Mucosa of descending colon (tissue), 3 donors: ENCODE data around the gene GLG1. TPM values are rescaled to one million over a fixed set of nuclear protein-coding genes. Genes with fewer than 3 reads are reported as not detected.
"Not testable (repeated sequence)": the region's sequence is repeated elsewhere in the genome, so short reads cannot be mapped to it uniquely, and the experiment has no call there.

Experiments
- ATAC-seq: fragments of 200-7000 bp; cut with Tn5 transposase; one replicate; pipeline ENCODE4 v1.9.1; 2020; ENCODE audit warnings: mild to moderate bottlenecking, moderate library complexity
- DNase-seq, 3 donors: peaks; one replicate each; pipeline ENCODE4 v3.0.0-alpha.2; 2020
- H3K36me3 ChIP-seq: fragments of 200-600 bp; one replicate; pipeline ENCODE4 v1.8.0; 2021; ENCODE audit warnings: low read depth, mild to moderate bottlenecking
- H3K4me1 ChIP-seq: fragments of 200-600 bp; one replicate; pipeline ENCODE4 v1.8.0; 2021; ENCODE audit warnings: low read depth, mild to moderate bottlenecking
- H3K4me3 ChIP-seq: fragments of 200-600 bp; one replicate; pipeline ENCODE4 v1.8.0; 2021; ENCODE audit warnings: mild to moderate bottlenecking
- H3K9me3 ChIP-seq: fragments of 200-600 bp; one replicate; pipeline ENCODE4 v1.8.0; 2021; ENCODE audit warnings: mild to moderate bottlenecking
- intact Hi-C, 2 donors: fragments of 100-400 bp; cut with DNase I in 1 of 2; cut with micrococcal nuclease in 1 of 2; formaldehyde crosslinking; loops; one replicate each; pipeline versions ENCODE4 v1.11.0 to v1.11.1; 2022; cut with DNase I, micrococcal nuclease
- total RNA-seq, 3 donors: library from RNA; stranded (reverse); fragmentation: NEBNext Ultra II Directional in 2 of 3; extraction: Animal tissue kit (Norgen Biotek cat#: 25700) in 2 of 3; gene quantifications; one replicate each; pipeline versions ENCODE4 v1.2.1 to v1.2.4, GENCODE V29; 2021 to 2023
- TF ChIP-seq, protein P1 (sequence below): fragments of 200-600 bp; IDR thresholded peaks from one replicate; pipeline ENCODE4 v1.8.0; 2022; ENCODE audit warnings: antibody characterized with exemption, mild to moderate bottlenecking
- donor health status: DM: no; HTN: no; CAD: no; lungs with moderate emphysema.
- donor health status: DM: no; HTN: no; CAD: no.
- donor health status: DM: no; HTN: yes; CAD: no.

GLG1 gene
- total RNA-seq, 3 donors from 2014 or later: 91.3 to 122 (median 99.7) TPM

DNA sequence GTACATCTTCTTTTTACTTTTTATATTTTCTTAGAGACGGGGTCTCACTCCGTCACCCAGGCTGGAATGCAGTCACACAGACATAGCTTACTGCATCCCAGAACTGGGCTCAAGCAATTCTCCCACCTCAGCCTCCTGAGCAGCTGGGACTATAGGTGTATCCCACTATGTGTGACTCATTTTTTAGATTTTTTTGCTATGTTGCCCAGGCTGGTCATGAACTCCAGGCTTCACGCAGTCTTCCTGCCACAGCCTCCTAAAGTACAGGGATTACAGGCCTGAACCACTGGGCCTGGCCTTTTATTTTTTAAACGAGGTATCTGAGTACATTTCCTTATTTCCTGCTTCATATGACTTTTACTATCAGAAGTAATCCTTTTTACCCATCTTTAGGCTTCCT, 48.0 kb downstream of the GLG1 start:
- Histone ChIP-seq H3K4me3 (no peak overlapping the region), H3K36me3 (no peaks in the 10 kb centered on the region), H3K4me1 (peaks cover 2% of the 10 kb centered on the region), H3K9me3 (no peaks in the 10 kb centered on the region)
- ATAC-seq (peak; percentile 24), DNase-seq (no peak)
- intact Hi-C loops: no loop called here
- TF ChIP-seq, protein P1, sequence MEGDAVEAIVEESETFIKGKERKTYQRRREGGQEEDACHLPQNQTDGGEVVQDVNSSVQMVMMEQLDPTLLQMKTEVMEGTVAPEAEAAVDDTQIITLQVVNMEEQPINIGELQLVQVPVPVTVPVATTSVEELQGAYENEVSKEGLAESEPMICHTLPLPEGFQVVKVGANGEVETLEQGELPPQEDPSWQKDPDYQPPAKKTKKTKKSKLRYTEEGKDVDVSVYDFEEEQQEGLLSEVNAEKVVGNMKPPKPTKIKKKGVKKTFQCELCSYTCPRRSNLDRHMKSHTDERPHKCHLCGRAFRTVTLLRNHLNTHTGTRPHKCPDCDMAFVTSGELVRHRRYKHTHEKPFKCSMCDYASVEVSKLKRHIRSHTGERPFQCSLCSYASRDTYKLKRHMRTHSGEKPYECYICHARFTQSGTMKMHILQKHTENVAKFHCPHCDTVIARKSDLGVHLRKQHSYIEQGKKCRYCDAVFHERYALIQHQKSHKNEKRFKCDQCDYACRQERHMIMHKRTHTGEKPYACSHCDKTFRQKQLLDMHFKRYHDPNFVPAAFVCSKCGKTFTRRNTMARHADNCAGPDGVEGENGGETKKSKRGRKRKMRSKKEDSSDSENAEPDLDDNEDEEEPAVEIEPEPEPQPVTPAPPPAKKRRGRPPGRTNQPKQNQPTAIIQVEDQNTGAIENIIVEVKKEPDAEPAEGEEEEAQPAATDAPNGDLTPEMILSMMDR: no peak

DNA sequence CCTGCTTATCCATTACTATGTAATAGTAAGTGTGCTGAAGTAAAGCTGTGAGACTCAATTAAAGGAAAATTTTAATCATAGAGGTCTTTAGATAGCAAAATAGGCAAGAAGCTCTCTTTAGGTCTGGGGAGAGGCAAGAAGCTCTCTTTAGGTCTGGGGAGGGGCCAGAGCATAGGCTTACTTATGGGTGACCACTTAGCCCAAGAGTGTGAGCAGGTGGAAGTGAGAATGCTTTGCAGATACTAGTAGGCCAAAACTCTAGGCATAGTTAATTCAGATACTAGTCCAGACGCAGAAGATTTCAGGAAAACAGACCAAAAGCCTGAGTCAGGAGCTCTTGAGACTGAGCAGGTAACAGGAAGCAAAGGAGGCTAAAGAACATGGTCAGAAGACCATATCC, 49.6 kb downstream of the GLG1 start:
- intact Hi-C loops: no loop called here
- Histone ChIP-seq H3K9me3 (no peaks in the 10 kb centered on the region), H3K36me3 (no peaks in the 10 kb centered on the region), H3K4me3 (no peak overlapping the region), H3K4me1 (peaks cover 2% of the 10 kb centered on the region)
- DNase-seq (no peak), ATAC-seq (peak; percentile 25)
- TF ChIP-seq, protein P1: no peak

DNA sequence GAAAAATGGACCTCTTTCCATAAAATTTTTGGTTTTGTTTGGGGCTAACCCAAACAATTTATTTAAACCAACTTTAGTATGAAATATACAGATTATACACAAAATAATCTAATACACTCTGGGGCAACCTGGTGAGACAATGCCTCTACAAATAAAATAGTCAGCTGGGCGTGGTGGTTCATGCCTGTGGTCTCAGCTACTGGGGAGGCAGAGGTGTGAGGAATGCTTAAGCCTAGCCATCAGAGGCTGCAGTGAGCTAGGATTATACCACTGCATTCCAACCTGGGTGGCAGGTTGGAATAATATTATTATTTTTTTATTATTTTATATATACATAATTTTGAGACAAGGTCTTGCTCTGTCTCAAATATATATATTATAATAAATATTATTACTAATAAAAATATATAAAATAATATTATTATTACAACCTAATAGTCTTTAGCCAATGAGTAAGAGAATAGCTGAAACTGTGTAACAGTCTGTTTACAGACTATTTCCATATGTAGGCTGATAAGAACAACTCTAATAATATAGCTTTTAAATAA, 50.5 kb downstream of the GLG1 start:
- peaks cover 2% of the 10 kb centered on the region for H3K4me1 ChIP-seq
- no peak overlapping the region for H3K4me3 ChIP-seq
- no peak for DNase-seq
- ATAC-seq: no peak
- no peaks in the 10 kb centered on the region for H3K9me3 ChIP-seq
- TF ChIP-seq, protein P1: no peak
- no peaks in the 10 kb centered on the region for H3K36me3 ChIP-seq
- intact Hi-C loops: no loop called here

DNA sequence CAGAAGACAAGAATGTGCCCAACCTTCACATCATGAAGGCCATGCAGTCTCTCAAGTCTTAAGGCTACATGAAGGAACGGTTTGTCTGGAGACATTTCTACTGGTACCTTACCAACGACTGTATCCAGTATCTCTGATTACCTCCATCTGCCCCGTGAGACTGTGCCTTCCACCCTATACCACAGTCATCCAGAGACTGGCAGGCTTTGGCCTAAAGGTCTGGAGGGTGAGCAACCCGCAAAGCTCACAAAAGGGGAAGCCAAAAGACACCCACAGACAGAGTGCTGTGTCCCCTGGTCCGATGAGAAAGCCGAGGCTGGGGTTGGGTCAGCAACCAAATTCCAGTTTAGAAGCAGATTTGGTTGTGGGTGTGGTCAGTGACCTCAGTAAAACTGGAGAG, 54.6 kb downstream of the GLG1 start:
- not testable (repeated sequence) for DNase-seq, H3K4me1 ChIP-seq

DNA sequence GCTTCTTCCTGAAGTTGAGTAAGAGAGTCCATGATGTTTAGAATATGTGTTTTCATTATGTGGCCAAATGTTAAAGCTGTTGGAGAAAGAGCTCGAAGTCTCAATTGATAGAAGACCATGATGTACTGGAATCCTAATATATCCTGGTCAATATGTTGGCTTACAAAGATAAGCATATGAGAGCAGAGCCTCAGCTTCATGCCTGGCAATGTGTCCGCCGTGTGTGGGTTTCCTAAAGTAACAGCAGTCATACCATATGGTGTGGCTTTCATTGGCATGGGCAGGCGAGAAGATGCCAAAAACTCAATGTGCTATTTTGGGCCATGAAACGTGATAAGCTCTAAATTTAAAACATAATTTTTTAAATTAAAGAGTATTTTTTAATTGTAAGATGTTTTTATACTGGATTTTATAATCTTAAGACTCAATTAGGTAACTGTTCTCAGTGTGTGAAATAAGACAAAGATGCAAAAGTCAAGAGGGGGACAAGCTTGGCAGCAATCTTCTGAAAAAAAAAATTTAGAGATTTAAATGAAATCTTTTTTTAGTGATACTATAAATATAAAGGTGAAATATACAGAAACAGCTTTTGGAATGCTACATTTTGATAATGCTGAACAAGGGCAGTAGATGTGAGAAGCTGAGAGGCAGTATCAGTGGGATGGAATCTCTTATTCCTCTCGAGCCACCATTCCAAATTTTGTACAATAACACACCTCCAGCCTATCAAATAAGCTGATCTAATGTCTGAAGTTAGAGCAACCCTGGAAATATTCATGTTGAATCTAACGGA, 56.5 kb downstream of the GLG1 start:
- H3K4me3 ChIP-seq, H3K9me3 ChIP-seq, ATAC-seq, intact Hi-C loops, H3K4me1 ChIP-seq, DNase-seq, H3K36me3 ChIP-seq: not testable (repeated sequence)

More for the DNA sequence above, 54.6 kb downstream of the GLG1 start:
- H3K9me3 ChIP-seq, intact Hi-C loops, ATAC-seq, H3K36me3 ChIP-seq, H3K4me3 ChIP-seq: not testable (repeated sequence)

DNA sequence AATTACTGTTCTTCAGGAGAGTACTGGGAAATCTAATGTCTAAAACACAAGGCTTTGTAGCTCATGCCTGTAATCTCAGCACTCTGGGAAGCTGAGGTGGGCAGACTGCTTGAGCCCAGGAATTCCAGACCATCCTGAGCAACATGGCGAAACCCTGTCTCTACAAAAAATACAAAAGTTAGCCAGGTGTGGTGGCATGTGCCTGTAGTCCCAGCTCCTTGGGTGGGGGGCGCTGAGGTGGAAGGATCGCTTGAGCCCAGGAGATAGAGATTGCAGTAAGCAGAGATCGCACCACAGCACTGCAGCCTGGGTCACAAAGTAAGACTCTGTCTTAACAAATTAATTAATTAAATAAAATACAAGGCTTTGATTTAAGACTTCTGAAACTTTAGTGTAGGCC, 60.8 kb downstream of the GLG1 start:
- H3K9me3 ChIP-seq, H3K4me3 ChIP-seq, ATAC-seq, intact Hi-C loops, DNase-seq, H3K36me3 ChIP-seq, H3K4me1 ChIP-seq: not testable (repeated sequence)

DNA sequence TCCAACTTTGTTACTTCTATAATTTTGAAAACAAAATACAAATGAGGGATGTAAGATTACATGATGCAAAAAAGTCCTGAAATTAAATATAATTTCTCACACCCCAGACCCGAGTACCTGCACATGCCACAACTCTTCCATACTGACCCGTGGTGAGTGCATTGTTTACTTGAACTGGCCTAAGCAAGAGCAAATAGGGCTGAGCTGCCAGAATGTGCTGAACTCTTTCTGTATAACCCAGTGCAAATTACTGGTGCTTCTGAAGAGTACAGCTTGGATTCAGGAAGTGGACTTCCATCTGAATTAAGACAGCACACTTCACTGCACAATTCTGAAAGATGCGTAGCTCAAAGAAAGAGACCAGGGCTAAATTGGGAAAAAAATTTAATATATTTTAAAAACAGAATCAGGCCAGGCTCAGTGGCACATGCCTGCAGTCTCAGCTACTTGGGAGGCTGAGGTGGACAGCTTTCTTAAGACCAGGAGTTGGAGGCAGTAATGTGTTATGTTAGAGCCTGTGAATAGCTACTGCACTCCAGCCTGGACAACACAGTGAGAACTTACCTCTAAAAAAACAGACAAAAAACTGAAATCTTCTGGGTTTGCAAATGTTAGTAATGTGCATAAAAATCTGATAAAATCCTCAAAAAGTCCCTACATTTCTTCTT, 63.9 kb downstream of the GLG1 start:
- intact Hi-C loops, DNase-seq, ATAC-seq: not testable (repeated sequence)

DNA sequence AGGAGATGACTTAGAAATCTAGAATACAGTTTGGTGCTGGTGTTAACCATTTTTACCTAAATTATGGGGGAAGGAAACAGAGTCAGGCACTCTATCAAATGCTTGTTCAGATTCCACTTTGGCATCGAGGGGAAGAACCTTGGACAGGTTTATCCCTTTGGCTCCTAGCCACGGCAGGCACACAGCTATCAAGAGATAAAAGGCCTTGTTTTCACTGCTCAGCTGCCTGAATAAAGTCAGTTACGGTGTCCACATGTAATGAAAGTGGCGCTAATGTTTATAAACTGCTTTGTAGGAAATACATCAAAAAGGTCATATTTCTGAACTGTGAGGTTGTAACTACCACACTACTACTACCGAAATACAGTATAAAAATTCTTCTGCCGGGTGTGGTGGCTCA, 66.3 kb downstream of the GLG1 start:
- H3K9me3 ChIP-seq, intact Hi-C loops, H3K4me3 ChIP-seq, H3K36me3 ChIP-seq, H3K4me1 ChIP-seq: not testable (repeated sequence)
- DNase-seq (peak in 2 of 3 donors; percentile 52 to 68), ATAC-seq (peak; percentile 90)

More for the DNA sequence above, 63.9 kb downstream of the GLG1 start:
- H3K36me3 ChIP-seq, H3K4me1 ChIP-seq, H3K9me3 ChIP-seq, H3K4me3 ChIP-seq: not testable (repeated sequence)

DNA sequence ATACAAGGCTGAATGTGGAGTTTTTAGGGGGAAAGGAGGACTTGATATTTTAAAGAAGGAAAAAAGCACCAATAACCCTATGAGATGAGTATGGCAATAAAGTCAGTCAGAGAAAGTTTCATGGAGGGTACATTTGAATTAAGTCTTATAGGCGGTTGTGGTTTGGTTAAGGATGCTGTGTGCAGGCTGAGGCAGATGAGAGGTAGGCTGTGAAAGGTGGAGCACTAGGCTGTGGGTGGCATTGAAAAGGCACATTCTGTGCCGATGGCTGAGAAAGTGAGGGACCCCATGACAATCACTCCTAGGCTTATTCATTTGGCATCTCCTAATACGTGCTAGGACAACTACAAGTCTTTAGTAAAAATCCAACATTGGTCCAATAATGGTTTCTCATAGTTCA, 68.1 kb downstream of the GLG1 start:
- intact Hi-C loops, H3K9me3 ChIP-seq, H3K4me3 ChIP-seq, H3K36me3 ChIP-seq, DNase-seq, H3K4me1 ChIP-seq, ATAC-seq: not testable (repeated sequence)

DNA sequence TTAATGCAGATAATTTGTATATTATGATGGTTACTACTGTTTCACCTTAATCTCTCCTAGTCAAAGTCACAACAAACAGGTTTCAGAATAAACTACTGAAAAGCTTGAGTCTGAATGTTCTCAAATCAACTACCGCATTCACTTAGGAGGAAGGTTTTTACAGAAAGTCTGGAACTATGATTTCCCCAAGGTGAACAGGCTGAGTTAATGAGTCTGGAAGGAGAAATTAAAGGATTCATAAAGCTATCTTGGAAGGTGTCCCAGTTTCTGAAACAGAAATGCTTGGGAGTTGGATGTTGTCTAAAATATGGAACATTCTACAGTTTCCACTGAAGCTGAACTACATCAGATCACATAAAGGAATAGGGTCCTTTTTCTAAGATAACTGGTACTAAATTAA, 69.2 kb downstream of the GLG1 start:
- H3K4me1 ChIP-seq, DNase-seq, H3K36me3 ChIP-seq, H3K4me3 ChIP-seq, H3K9me3 ChIP-seq, intact Hi-C loops, ATAC-seq: not testable (repeated sequence)

DNA sequence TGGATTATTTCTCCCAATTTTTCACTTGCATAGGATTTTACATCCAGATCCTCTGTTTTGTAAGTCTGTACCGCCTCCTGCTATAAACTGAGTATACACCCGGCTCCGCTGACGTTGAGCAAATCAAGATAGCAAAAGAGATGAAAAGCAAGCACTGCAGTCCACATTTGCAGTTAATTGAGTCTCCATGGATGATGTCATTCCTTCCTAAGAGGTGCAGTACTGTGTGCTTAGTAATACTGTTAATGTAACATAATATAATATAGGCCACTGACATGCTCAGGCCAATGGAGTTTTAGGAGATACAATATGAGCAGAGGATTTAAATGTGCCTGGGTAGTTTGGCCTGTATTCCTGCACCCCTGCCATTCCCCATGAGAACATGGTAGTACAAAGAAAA, 72.3 kb downstream of the GLG1 start:
- intact Hi-C loops, H3K36me3 ChIP-seq, DNase-seq, H3K4me3 ChIP-seq, H3K9me3 ChIP-seq, H3K4me1 ChIP-seq: not testable (repeated sequence)
- peak; percentile 88 for ATAC-seq
